ENCODE results near the gene SIRT7. TPM values are rescaled to one million over a fixed set of nuclear protein-coding genes. Genes with fewer than 3 reads are reported as not detected.

Gene SIRT7
- total and polyA plus RNA-seq, 8 donors: 9.6 to 40.2 (median 13.5) TPM

GRCh38 chr17:81934850-81935708 is 17.1 kb upstream of the SIRT7 start:
- ATAC-seq: no peak
- no peak for TF ChIP-seq CTCF (IDR thresholded peaks at IDR 0.05)
- FAIRE-seq: no peak
- peak in 4 of 6 donors; percentile 31 to 75 (median 47) for DNase-seq
- WGBS, 2 donors: 87 to 89% methylated on average over 38 of the region's 38 CpGs
- no peaks in the 10 kb centered on the region for H3K9me3 ChIP-seq
- intact Hi-C loops (cut with DNase I): no loop called here
- peaks cover 0 to 5% (median 3%) of the 10 kb centered on the region in 3 donors for H3K4me1 ChIP-seq
- H3K27ac ChIP-seq: no peak overlapping the region
- peak overlapping the region in 1 of 4 donors; percentile 68 for H3K4me3 ChIP-seq
- H3K27me3 ChIP-seq: no peaks in the 10 kb centered on the region
- no peaks in the 10 kb centered on the region for H3K36me3 ChIP-seq

- FAIRE-seq: no peak
- WGBS, 2 donors: 77 to 78% methylated on average over 23 of the region's 23 CpGs
- intact Hi-C loops (cut with DNase I): no loop called here
- Histone ChIP-seq H3K36me3 (no peaks in the 10 kb centered on the region), H3K27ac (no peak overlapping the region), H3K27me3 (no peaks in the 10 kb centered on the region), H3K4me3 (no peak overlapping the region), H3K9me3 (no peaks in the 10 kb centered on the region), H3K4me1 (peaks cover 0 to 5% (median 3%) of the 10 kb centered on the region in 3 donors)
- DNase-seq: peak in 2 of 6 donors; percentile 36 to 72
- TF ChIP-seq CTCF (IDR thresholded peaks at IDR 0.05): no peak
- no peak for ATAC-seq
Observed at GRCh38 chr17:81934098-81934757, 16.3 kb upstream of the SIRT7 start.

- no peak overlapping the region for H3K27ac ChIP-seq
- no peak overlapping the region for H3K4me3 ChIP-seq
- peaks cover 0 to 9% (median 3%) of the 10 kb centered on the region in 3 donors for H3K4me1 ChIP-seq
- H3K9me3 ChIP-seq: no peaks in the 10 kb centered on the region
- no peaks in the 10 kb centered on the region for H3K27me3 ChIP-seq
- H3K36me3 ChIP-seq: no peaks in the 10 kb centered on the region
- 84 to 91% methylated on average over 14 of the region's 14 CpGs for WGBS, 2 donors
- TF ChIP-seq CTCF (IDR thresholded peaks at IDR 0.05): no peak
- DNase-seq: peak in 2 of 6 donors; percentile 42 to 66
- FAIRE-seq: no peak
- ATAC-seq: no peak
- intact Hi-C loops (cut with DNase I): no loop called here
Observed at GRCh38 chr17:81933178-81933699, 15.3 kb upstream of the SIRT7 start.

- DNase-seq (peak in 2 of 6 donors; percentile 37 to 68), FAIRE-seq (no peak), ATAC-seq (no peak)
- 71 to 76% methylated on average over 9 of the region's 9 CpGs for WGBS, 2 donors
- no peak overlapping the region for H3K27ac ChIP-seq
- H3K9me3 ChIP-seq: no peaks in the 10 kb centered on the region
- no peak for TF ChIP-seq CTCF (IDR thresholded peaks at IDR 0.05)
- H3K4me1 ChIP-seq: peaks cover 0 to 9% (median 3%) of the 10 kb centered on the region in 3 donors
- intact Hi-C loops (cut with DNase I): no loop called here
- no peak overlapping the region for H3K4me3 ChIP-seq
- no peaks in the 10 kb centered on the region for H3K36me3 ChIP-seq
- no peaks in the 10 kb centered on the region for H3K27me3 ChIP-seq
Observed at GRCh38 chr17:81932333-81932983, 14.5 kb upstream of the SIRT7 start.
